Retinal pigment epithelial cell (primary cell): ENCODE results near the gene GPC5.
A peak's percentile ranks its signal among the peaks of the same experiment; 100 is the strongest.

Experiments used
- DNase-seq: peaks from one replicate; pipeline ENCODE4 v3.0.0-alpha.2; 2010; ENCODE audit warnings: low read depth
- H3K4me3 ChIP-seq: 2 replicates; pipeline ENCODE4 v1.5.1; 2011; ENCODE audit warnings: mild to moderate bottlenecking, low read length, control low read depth, moderate library complexity
- TF ChIP-seq, protein P1 (sequence below): conservative IDR thresholded peaks from 2 replicates; pipeline ENCODE4 v1.5.1; 2011; ENCODE audit warnings: low read depth, low read length, control low read depth, inconsistent platforms

Gene GPC5

GRCh38 chr13:91922969-91923592 is 524.7 kb downstream of the GPC5 start:
- H3K4me3 ChIP-seq: no peak overlapping the region
- DNase-seq: no peak
- TF ChIP-seq, protein P1, sequence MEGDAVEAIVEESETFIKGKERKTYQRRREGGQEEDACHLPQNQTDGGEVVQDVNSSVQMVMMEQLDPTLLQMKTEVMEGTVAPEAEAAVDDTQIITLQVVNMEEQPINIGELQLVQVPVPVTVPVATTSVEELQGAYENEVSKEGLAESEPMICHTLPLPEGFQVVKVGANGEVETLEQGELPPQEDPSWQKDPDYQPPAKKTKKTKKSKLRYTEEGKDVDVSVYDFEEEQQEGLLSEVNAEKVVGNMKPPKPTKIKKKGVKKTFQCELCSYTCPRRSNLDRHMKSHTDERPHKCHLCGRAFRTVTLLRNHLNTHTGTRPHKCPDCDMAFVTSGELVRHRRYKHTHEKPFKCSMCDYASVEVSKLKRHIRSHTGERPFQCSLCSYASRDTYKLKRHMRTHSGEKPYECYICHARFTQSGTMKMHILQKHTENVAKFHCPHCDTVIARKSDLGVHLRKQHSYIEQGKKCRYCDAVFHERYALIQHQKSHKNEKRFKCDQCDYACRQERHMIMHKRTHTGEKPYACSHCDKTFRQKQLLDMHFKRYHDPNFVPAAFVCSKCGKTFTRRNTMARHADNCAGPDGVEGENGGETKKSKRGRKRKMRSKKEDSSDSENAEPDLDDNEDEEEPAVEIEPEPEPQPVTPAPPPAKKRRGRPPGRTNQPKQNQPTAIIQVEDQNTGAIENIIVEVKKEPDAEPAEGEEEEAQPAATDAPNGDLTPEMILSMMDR: peak; percentile 48

DNA sequence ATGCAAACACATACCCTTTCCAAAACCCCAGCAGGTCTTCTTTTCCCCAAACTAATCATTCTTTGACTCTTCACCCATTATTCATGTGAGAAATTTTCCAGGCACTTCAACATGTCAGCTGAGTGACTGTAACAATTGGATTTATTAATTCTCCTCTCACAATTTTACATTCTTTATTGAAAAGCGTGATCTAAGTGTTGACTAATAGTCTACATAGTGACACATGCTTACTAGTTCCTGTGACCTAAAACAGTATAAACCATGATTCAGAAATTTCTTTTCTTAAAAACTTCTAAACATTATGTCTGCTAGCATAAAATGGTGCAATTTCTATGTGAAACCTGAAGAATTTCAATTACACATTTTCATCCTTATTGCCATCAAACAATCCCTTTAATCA is 532.3 kb downstream of the GPC5 start:
- DNase-seq: no peak
- H3K4me3 ChIP-seq: no peak overlapping the region
- TF ChIP-seq, protein P1: no peak

GRCh38 chr13:91934354-91934753 is 535.9 kb downstream of the GPC5 start:
- TF ChIP-seq, protein P1: no peak
- DNase-seq: no peak
- no peak overlapping the region for H3K4me3 ChIP-seq

DNA sequence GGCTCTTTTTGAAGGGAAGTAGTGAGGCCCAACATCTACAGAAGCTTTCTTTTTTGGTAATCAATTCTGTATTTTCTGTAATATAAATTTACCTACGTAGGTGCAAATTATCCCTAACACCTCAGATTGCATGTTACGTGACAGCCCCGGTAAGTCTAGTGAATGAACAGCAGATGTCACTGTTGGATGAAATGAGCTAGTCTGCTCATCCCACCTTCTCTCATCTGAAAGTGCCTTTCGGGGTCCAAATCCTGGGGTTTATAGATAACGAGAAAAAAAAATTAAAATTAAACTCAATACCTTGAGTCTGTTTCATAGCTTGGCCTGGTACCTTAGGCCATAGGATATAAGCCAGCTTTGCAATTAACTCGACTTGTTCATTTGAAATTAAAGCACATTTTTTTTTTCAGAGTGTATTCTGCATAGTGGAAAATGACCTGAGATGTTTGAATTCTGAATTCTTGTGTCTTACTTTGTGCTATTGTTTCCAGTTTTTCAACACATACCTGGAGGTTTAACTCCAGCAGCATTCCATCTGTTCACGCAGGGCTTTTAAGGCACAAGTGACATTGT is 548.2 kb downstream of the GPC5 start:
- TF ChIP-seq, protein P1: peak; percentile 80
- peak; percentile 11 for DNase-seq
- H3K4me3 ChIP-seq: no peak overlapping the region

DNA sequence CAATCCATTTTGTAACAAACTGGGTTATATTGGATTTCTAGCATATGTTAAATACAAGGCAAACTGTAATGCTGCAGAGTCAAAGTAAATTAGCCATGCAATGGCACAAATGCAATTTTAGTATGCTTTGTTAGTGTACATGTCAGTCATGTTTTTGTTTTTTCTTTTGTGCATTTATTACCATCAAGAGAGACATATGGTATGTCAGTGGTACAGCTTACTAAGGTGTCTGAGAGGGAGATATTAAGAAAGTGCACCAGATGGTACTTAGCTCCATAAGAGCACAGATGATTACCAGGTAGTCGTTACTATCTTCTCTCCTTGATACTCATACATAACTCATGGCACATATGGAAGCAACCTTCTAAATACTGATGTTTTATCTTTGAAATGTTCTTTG is 550.3 kb downstream of the GPC5 start:
- no peak for DNase-seq
- TF ChIP-seq, protein P1: no peak
- no peak overlapping the region for H3K4me3 ChIP-seq

DNA sequence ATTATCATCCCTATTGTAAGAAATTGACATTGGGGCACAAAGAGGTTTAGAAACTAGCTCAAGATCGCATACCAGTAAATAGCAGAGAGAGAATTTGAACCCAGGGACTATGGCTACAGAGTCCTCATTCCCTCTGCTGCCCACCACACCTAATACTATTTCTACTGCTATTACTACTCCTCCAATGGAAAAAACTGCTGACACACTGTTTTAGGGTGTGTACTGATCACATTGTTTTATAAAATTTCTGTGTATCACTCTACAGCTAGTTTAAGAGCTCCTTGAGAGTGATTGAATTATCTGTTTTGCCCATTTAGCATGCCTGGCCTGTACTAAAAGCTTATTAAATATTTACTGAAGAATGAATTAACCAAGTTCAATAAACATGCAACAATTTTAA is 552.4 kb downstream of the GPC5 start:
- DNase-seq: no peak
- TF ChIP-seq, protein P1: no peak
- no peak overlapping the region for H3K4me3 ChIP-seq
